Tibial nerve (tissue), 3 donors: Measurements from ENCODE around the gene CTU2.

Experiments
- POLR2A ChIP-seq, 2 donors: fragments of 450-650 bp; IDR thresholded peaks; one replicate each; pipeline ENCODE4 v1.6.1; 2017; ENCODE audit warnings: antibody characterized with exemption in 2 of 2, mild to moderate bottlenecking in 2 of 2, moderate library complexity in 2 of 2
- TF ChIP-seq, protein P1 (sequence below), 5 experiments: fragments of 200-600 bp in 3 of 5; fragments of 450-650 bp in 2 of 5; sonication (generic) in 3 of 5; IDR thresholded peaks; one replicate each; pipeline ENCODE4 v1.5.1; 2016 to 2019; ENCODE audit warnings: antibody characterized with exemption in 5 of 5, mild to moderate bottlenecking in 3 of 5, moderate library complexity in 2 of 5

DNA sequence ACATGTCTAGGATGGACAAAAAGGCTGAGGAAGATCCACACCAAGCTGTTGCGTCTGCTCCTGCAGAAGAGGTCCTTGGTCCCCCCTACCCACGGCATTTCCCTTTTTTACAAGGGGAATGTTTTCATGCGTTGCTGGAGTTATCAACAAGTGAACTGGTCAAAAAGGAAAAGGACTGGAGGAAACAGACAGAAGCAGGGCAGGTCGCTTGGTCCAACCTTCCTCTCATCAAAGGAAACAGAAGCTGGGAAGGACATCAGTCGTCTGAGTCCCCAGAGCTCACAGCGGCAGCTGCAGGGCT lies 52.6 kb downstream of the CTU2 start:
- TF ChIP-seq, protein P1, sequence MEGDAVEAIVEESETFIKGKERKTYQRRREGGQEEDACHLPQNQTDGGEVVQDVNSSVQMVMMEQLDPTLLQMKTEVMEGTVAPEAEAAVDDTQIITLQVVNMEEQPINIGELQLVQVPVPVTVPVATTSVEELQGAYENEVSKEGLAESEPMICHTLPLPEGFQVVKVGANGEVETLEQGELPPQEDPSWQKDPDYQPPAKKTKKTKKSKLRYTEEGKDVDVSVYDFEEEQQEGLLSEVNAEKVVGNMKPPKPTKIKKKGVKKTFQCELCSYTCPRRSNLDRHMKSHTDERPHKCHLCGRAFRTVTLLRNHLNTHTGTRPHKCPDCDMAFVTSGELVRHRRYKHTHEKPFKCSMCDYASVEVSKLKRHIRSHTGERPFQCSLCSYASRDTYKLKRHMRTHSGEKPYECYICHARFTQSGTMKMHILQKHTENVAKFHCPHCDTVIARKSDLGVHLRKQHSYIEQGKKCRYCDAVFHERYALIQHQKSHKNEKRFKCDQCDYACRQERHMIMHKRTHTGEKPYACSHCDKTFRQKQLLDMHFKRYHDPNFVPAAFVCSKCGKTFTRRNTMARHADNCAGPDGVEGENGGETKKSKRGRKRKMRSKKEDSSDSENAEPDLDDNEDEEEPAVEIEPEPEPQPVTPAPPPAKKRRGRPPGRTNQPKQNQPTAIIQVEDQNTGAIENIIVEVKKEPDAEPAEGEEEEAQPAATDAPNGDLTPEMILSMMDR (IDR thresholded peaks at IDR 0.05): no peak
- no peak for TF ChIP-seq POLR2A (IDR thresholded peaks at IDR 0.05)
